ENCODE results near the gene NUB1.

Gene NUB1

GRCh38 chr7:151400626-151401315 is 59.2 kb downstream of the NUB1 start:
- TF ChIP-seq CTCF (IDR thresholded peaks at IDR 0.05) = no peak
- no peak for DNase-seq
- Mint-ChIP-seq H3K4me3 (no peak overlapping the region), H3K4me1 (peaks cover 55% of the 10 kb centered on the region), H3K27me3 (ENCODE audit: low read depth, poor library complexity) (peaks cover 6% of the 10 kb centered on the region), H3K27ac (peak overlapping the region; percentile 27), H3K36me3 (ENCODE audit: low read depth) (peaks cover 39% of the 10 kb centered on the region), H3K9me3 (no peaks in the 10 kb centered on the region)

GRCh38 chr7:151402029-151402835 is 60.6 kb downstream of the NUB1 start:
- TF ChIP-seq CTCF (IDR thresholded peaks at IDR 0.05) = no peak
- no peak for DNase-seq
- no peaks in the 10 kb centered on the region for H3K9me3 Mint-ChIP-seq
- peaks cover 66% of the 10 kb centered on the region for H3K4me1 Mint-ChIP-seq
- H3K4me3 Mint-ChIP-seq = no peak overlapping the region
- peak overlapping the region; percentile 9 for H3K27ac Mint-ChIP-seq
- peaks cover 47% of the 10 kb centered on the region for H3K36me3 Mint-ChIP-seq (ENCODE audit: low read depth)
- H3K27me3 Mint-ChIP-seq (ENCODE audit: low read depth, poor library complexity) = peaks cover 6% of the 10 kb centered on the region

GRCh38 chr7:151403764-151404163 is 62.2 kb downstream of the NUB1 start:
- Mint-ChIP-seq H3K36me3 (ENCODE audit: low read depth) (peaks cover 32% of the 10 kb centered on the region), H3K9me3 (no peaks in the 10 kb centered on the region), H3K27me3 (ENCODE audit: low read depth, poor library complexity) (peaks cover 13% of the 10 kb centered on the region), H3K4me3 (no peak overlapping the region), H3K27ac (peak overlapping the region; percentile 66), H3K4me1 (peaks cover 64% of the 10 kb centered on the region)
- no peak for DNase-seq
- no peak for TF ChIP-seq CTCF (IDR thresholded peaks at IDR 0.05)

GRCh38 chr7:151404216-151405011 is 62.8 kb downstream of the NUB1 start:
- H3K27me3 Mint-ChIP-seq (ENCODE audit: low read depth, poor library complexity) = peaks cover 15% of the 10 kb centered on the region
- H3K4me1 Mint-ChIP-seq = peaks cover 67% of the 10 kb centered on the region
- no peak for TF ChIP-seq CTCF (IDR thresholded peaks at IDR 0.05)
- H3K9me3 Mint-ChIP-seq = no peaks in the 10 kb centered on the region
- no peak overlapping the region for H3K4me3 Mint-ChIP-seq
- DNase-seq = no peak
- peaks cover 27% of the 10 kb centered on the region for H3K36me3 Mint-ChIP-seq (ENCODE audit: low read depth)
- H3K27ac Mint-ChIP-seq = no peak overlapping the region

GRCh38 chr7:151405056-151405455 is 63.4 kb downstream of the NUB1 start:
- Mint-ChIP-seq H3K27ac (no peak overlapping the region), H3K9me3 (no peaks in the 10 kb centered on the region), H3K4me3 (no peak overlapping the region), H3K27me3 (ENCODE audit: low read depth, poor library complexity) (peaks cover 15% of the 10 kb centered on the region), H3K4me1 (peaks cover 67% of the 10 kb centered on the region), H3K36me3 (ENCODE audit: low read depth) (peaks cover 22% of the 10 kb centered on the region)
- TF ChIP-seq CTCF (IDR thresholded peaks at IDR 0.05) = no peak
- no peak for DNase-seq
